ENCODE data around the gene TM9SF1.
A peak's percentile ranks its signal among the peaks of the same experiment; 100 is the strongest.

The TM9SF1 gene

DNA sequence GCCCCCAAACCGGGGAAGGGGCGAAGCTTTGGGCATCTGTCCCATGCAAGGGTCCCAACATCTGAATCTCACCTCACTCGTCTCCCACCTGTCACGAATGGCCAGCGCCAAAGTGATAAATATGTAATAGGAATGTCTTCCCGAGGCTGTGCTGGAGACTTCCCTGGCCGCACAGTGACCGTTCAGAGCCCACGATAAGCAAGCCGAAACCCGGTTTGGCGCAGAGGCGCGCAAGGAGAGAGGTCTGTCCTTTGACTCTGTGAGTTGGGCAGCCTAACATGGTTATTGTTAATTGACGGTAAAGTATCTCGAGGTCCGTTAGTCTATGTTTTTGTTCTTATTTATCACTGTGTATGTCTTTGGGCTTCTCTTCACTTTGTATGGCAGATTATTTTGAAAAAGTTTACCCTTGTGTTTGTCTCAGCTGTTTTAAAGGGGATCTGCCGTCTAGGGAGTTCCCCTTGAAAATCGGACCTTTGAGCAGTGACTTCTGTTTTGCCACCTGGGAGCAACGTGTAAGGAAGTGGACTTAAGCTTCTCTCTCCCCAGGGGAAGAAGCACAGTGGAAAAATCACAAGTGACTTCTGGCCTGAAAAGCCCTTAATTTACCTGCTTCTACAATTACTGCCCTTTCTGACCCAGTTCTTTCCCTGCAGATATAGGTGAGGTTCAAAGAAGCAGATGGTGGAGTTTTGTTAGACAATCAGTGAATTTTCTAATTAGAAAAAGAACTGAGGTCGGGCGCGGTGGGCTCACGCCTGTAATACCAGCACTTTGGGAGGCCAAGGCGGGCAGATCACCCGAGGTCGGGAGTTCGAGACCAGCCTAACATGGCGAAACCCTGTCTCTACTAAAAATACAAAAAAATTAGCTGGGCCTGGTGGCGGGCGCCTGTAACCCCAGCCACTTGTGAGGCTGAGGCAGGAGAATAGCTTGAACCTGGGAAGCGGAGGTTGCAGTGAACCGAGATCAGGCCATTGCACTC is 1.1 kb upstream of the TM9SF1 start:
- no peak for TF ChIP-seq CTCF (conservative IDR thresholded peaks at IDR 0.05; ENCODE audit: low read depth)
- DNase-seq (ENCODE audit: low spot score) = no peak
- peak overlapping the region; percentile 92 for H3K27ac ChIP-seq
- POLR2A ChIA-PET (ENCODE audit: low non-redundant PET) = interaction anchor here (0.9 kb wide), 1 partner anchor 82 kb away, joined by 3 read pairs; no protein-coding TSS in a partner anchor
- CTCF ChIA-PET = interaction anchor here (0.6 to 1.0 kb wide), 4 partner anchors 16 to 134 kb away, joined by 3 to 4 read pairs (median 3); no protein-coding TSS in a partner anchor

DNA sequence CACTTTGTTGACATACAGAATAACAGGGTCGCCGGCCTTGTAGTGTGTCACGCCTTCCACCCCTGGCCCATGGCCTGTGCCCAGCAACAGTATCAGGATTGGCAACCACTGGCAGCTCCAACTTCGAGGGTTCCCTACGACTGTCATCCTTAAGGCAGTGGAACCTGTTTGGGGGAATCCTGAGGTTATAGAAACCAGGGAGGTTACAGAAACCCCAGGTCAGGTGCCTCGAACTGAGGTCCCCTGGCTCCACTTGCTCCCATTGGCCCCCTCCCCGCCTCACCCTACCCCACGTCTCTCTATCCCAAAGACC is 412 bp downstream of the TM9SF1 start:
- ChIA-PET CTCF (interaction anchor here (0.6 kb wide), 1 partner anchor 48 kb away, joined by 3 read pairs; no protein-coding TSS in a partner anchor), POLR2A (ENCODE audit: low non-redundant PET) (interaction anchor here (0.6 kb wide), 1 partner anchor 29 kb away, joined by 4 read pairs; no protein-coding TSS in a partner anchor)
- no peak for DNase-seq (ENCODE audit: low spot score)
- TF ChIP-seq CTCF (conservative IDR thresholded peaks at IDR 0.05; ENCODE audit: low read depth) = no peak
- peak overlapping the region; percentile 92 for H3K27ac ChIP-seq

GRCh38 chr14:24194186-24194872 is 912 bp downstream of the TM9SF1 start:
- ChIA-PET CTCF (interaction anchor here (0.6 kb wide), 1 partner anchor 49 kb away, joined by 3 read pairs; no protein-coding TSS in a partner anchor), POLR2A (ENCODE audit: low non-redundant PET) (interaction anchor here (0.6 kb wide), 1 partner anchor 29 kb away, joined by 4 read pairs; no protein-coding TSS in a partner anchor)
- H3K27ac ChIP-seq = peak overlapping the region; percentile 92

GRCh38 chr14:24192933-24193332 is 2.3 kb downstream of the TM9SF1 start:
- ChIA-PET POLR2A (ENCODE audit: low non-redundant PET) (no interaction called here), CTCF (no interaction called here)
- DNase-seq (ENCODE audit: low spot score) = no peak
- no peak for TF ChIP-seq CTCF (conservative IDR thresholded peaks at IDR 0.05; ENCODE audit: low read depth)
- no peak overlapping the region for H3K27ac ChIP-seq

More at GRCh38 chr14:24194186-24194872, 912 bp downstream of the TM9SF1 start:
- TF ChIP-seq CTCF (conservative IDR thresholded peaks at IDR 0.05; ENCODE audit: low read depth) = no peak
- no peak for DNase-seq (ENCODE audit: low spot score)

GRCh38 chr14:24190416-24190815 is 4.8 kb downstream of the TM9SF1 start:
- no peak for TF ChIP-seq CTCF (conservative IDR thresholded peaks at IDR 0.05; ENCODE audit: low read depth)
- DNase-seq (ENCODE audit: low spot score) = no peak
- POLR2A ChIA-PET (ENCODE audit: low non-redundant PET) = no interaction called here
- CTCF ChIA-PET = no interaction called here
- 0 out of 2 replicates have a peak overlapping the region, but pooled peaks have one; percentile 15 for H3K27ac ChIP-seq

DNA sequence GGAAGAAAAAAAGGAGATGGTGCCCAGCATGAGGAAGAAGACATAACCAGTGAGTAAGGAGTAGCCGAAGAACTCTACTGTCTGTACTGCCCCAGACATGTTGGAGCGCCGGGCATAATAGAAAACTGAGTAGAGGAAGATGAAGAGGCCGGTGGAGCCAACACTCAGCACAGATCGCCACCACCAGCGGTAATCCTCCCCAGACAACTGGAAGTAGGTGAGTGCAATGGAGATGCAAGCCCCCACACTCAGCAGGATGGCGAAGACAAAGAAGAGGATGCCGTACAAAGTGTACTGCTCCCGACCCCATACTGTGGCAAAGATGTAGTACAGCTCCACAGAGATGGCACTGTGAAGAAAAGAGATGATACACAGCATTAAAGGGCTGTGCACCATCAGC is 5.8 kb downstream of the TM9SF1 start:
- no peak for TF ChIP-seq CTCF (conservative IDR thresholded peaks at IDR 0.05; ENCODE audit: low read depth)
- ChIA-PET CTCF (interaction anchor here (0.7 to 0.9 kb wide), 2 partner anchors 9 to 119 kb away, joined by 3 read pairs; partner anchors contain the start of gene CIDEB), POLR2A (ENCODE audit: low non-redundant PET) (interaction anchor here (0.5 kb wide), 1 partner anchor 23 kb away, joined by 4 read pairs; no protein-coding TSS in a partner anchor)
- peak overlapping the region; percentile 40 for H3K27ac ChIP-seq
- no peak for DNase-seq (ENCODE audit: low spot score)
